ENCODE results near the gene PSD2. TPM values are rescaled to one million over a fixed set of nuclear protein-coding genes. Genes with fewer than 3 reads are reported as not detected.

The PSD2 gene
- total RNA-seq, 2 experiments from 2014 or later: 0.08 TPM; not detected in 1

GRCh38 chr5:139870677-139871076 is 75.1 kb downstream of the PSD2 start:
- DNase-seq (no peak), ATAC-seq (ENCODE audit: poor library complexity) (no peak)
- H3K27me3 ChIP-seq (ENCODE audit: control insufficient read depth in 1 of 2, insufficient read depth in 2 of 2, low read length in 2 of 2): peaks cover 2 to 9% of the 10 kb centered on the region in 2 experiments
- H3K36me3 ChIP-seq (ENCODE audit: insufficient read depth, low read length): no peaks in the 10 kb centered on the region
- peaks cover 0 to 4% of the 10 kb centered on the region in 2 experiments for H3K9me3 ChIP-seq (ENCODE audit: control insufficient read depth in 1 of 2, insufficient read depth in 1 of 2, low read length in 2 of 2)
- Mint-ChIP-seq H3K36me3 (ENCODE audit: low read depth) (no peaks in the 10 kb centered on the region), H3K27me3 (peaks cover 26% of the 10 kb centered on the region), H3K4me3 (no peak overlapping the region), H3K9me3 (no peaks in the 10 kb centered on the region), H3K27ac (no peak overlapping the region), H3K4me1 (ENCODE audit: low read depth) (no peaks in the 10 kb centered on the region)
- H3K27ac ChIP-seq (ENCODE audit: low read depth in 1 of 2, low read length in 2 of 2): no peak overlapping the region
- ChIA-PET POLR2A (no interaction called here), CTCF (no interaction called here)
- H3K4me1 ChIP-seq (ENCODE audit: insufficient read depth, low read length): no peaks in the 10 kb centered on the region
- no peak for TF ChIP-seq CTCF (IDR thresholded peaks at IDR 0.05)
- intact Hi-C loops (cut with DNase I, micrococcal nuclease): no loop called here
- no peak overlapping the region for H3K4me3 ChIP-seq (ENCODE audit: low read length)

- H3K4me1 ChIP-seq (ENCODE audit: insufficient read depth, low read length): no peaks in the 10 kb centered on the region
- no peak overlapping the region for H3K27ac Mint-ChIP-seq
- H3K9me3 Mint-ChIP-seq: peaks cover 2% of the 10 kb centered on the region
- no peak overlapping the region for H3K4me3 Mint-ChIP-seq
- no peaks in the 10 kb centered on the region for H3K36me3 ChIP-seq (ENCODE audit: insufficient read depth, low read length)
- H3K27ac ChIP-seq (ENCODE audit: low read depth in 1 of 2, low read length in 2 of 2): no peak overlapping the region
- H3K27me3 ChIP-seq (ENCODE audit: control insufficient read depth in 1 of 2, insufficient read depth in 2 of 2, low read length in 2 of 2): peaks cover 2 to 9% of the 10 kb centered on the region in 2 experiments
- ChIA-PET POLR2A (no interaction called here), CTCF (no interaction called here)
- intact Hi-C loops (cut with DNase I, micrococcal nuclease): no loop called here
- H3K4me3 ChIP-seq (ENCODE audit: low read length): no peak overlapping the region
- peaks cover 23% of the 10 kb centered on the region for H3K27me3 Mint-ChIP-seq
- DNase-seq (no peak), ATAC-seq (ENCODE audit: poor library complexity) (no peak)
- no peaks in the 10 kb centered on the region for H3K4me1 Mint-ChIP-seq (ENCODE audit: low read depth)
- peaks cover 0 to 4% of the 10 kb centered on the region in 2 experiments for H3K9me3 ChIP-seq (ENCODE audit: control insufficient read depth in 1 of 2, insufficient read depth in 1 of 2, low read length in 2 of 2)
- no peak for TF ChIP-seq CTCF (IDR thresholded peaks at IDR 0.05)
- H3K36me3 Mint-ChIP-seq (ENCODE audit: low read depth): no peaks in the 10 kb centered on the region
These were observed 76.0 kb downstream of the PSD2 start for GRCh38 chr5:139871614-139872013.

DNA sequence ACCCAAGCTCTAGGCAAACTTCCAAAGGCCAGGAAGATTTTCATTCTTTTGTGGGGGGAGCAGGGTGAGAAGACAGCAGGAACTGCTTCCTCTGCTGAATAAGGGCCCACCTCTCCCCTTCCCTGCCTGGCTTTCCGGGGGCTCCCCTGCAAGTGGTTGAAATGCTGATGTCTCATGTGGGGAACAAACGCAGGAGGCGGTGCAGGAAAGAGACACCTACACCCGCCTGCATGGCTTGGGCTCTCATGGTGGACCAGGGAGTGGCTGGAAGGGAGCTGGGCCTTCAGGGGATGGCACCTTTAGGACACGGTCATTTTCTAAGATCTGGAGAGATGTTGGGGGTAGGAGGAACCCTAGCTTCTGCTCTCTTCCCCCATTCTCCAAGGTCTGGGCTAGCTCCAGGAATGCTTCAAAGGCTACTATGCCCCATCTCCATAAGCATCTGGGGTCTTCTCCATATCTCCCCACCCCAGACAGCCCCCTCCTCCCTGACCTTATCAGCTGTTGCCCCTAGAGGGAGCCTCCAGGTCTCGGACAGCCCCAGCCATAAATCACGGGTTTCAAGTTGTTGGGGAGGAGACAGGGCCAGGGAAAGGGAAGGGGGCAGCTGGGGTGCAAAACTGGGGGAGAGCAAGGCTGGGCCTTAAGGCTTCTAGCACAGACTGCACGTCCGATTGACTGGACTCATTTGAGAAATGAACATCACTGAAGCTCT is 76.6 kb downstream of the PSD2 start:
- H3K27ac Mint-ChIP-seq: no peak overlapping the region
- ATAC-seq (ENCODE audit: poor library complexity): no peak
- H3K36me3 Mint-ChIP-seq (ENCODE audit: low read depth): no peaks in the 10 kb centered on the region
- peaks cover 0 to 8% of the 10 kb centered on the region in 2 experiments for H3K9me3 ChIP-seq (ENCODE audit: control insufficient read depth in 1 of 2, insufficient read depth in 1 of 2, low read length in 2 of 2)
- TF ChIP-seq CTCF (IDR thresholded peaks at IDR 0.05): no peak
- H3K4me1 ChIP-seq (ENCODE audit: insufficient read depth, low read length): peaks cover 4% of the 10 kb centered on the region
- H3K4me3 ChIP-seq (ENCODE audit: low read length): no peak overlapping the region
- H3K9me3 Mint-ChIP-seq: peaks cover 2% of the 10 kb centered on the region
- POLR2A ChIA-PET: no interaction called here
- H3K27me3 ChIP-seq (ENCODE audit: control insufficient read depth in 1 of 2, insufficient read depth in 2 of 2, low read length in 2 of 2): peaks cover 2 to 9% of the 10 kb centered on the region in 2 experiments
- intact Hi-C loops (cut with DNase I, micrococcal nuclease): no loop called here
- no peaks in the 10 kb centered on the region for H3K4me1 Mint-ChIP-seq (ENCODE audit: low read depth)
- peaks cover 23% of the 10 kb centered on the region for H3K27me3 Mint-ChIP-seq
- CTCF ChIA-PET: no interaction called here
- no peak overlapping the region for H3K4me3 Mint-ChIP-seq
- DNase-seq: no peak
- H3K36me3 ChIP-seq (ENCODE audit: insufficient read depth, low read length): no peaks in the 10 kb centered on the region
- no peak overlapping the region for H3K27ac ChIP-seq (ENCODE audit: low read depth in 1 of 2, low read length in 2 of 2)
